Neural cell (in vitro differentiated cells): ENCODE measurements around the gene ONECUT3. TPM values are rescaled to one million over a fixed set of nuclear protein-coding genes. Genes with fewer than 3 reads are reported as not detected.

Experiments used
- H2AFZ ChIP-seq: fragments of 200-600, 300-800 bp; sonication (generic), shearing (Covaris generic); 2 replicates; pipeline ENCODE4 v1.6.0; 2014; ENCODE audit warnings: low read depth, mild to moderate bottlenecking, antibody characterized with exemption, low read length, moderate library complexity
- H3F3A ChIP-seq: fragments of 200-600 bp; shearing (Covaris generic); 2 replicates; pipeline ENCODE4 v1.6.1; 2016; ENCODE audit warnings: mild to moderate bottlenecking, moderate library complexity, mixed read lengths, antibody characterized with exemption, low read length; ENCODE audit not compliant: insufficient read depth, poor library complexity, severe bottlenecking
- H3K27ac ChIP-seq: fragments of 200-600, 300-800 bp; sonication (generic), shearing (Covaris generic); 2 replicates; pipeline ENCODE4 v1.5.1; 2014; ENCODE audit warnings: mild to moderate bottlenecking, low read length, moderate library complexity
- H3K27me3 ChIP-seq: fragments of 300-800, 200-600 bp; sonication (generic), shearing (Covaris generic); 2 replicates; pipeline ENCODE4 v1.6.0; 2014; ENCODE audit warnings: mild to moderate bottlenecking, low read depth, low read length, moderate library complexity; ENCODE audit not compliant: insufficient read depth
- H3K36me3 ChIP-seq: fragments of 300-800, 200-600 bp; sonication (generic), shearing (Covaris generic); 2 replicates; pipeline ENCODE4 v1.5.1; 2014; ENCODE audit warnings: mild to moderate bottlenecking, antibody characterized with exemption, low read length, moderate library complexity; ENCODE audit not compliant: insufficient read depth
- H3K4me2 ChIP-seq: fragments of 300-800, 200-600 bp; sonication (generic), shearing (Covaris generic); 2 replicates; pipeline ENCODE4 v1.6.0; 2014; ENCODE audit warnings: mild to moderate bottlenecking, low read length
- H3K4me3 ChIP-seq: fragments of 300-800, 200-600 bp; sonication (generic), shearing (Covaris generic); 2 replicates; pipeline ENCODE4 v1.5.1; 2014; ENCODE audit warnings: mild to moderate bottlenecking, low read length, moderate library complexity
- H3K79me2 ChIP-seq: fragments of 200-600 bp; shearing (Covaris generic); replicated peaks from 2 replicates; pipeline ENCODE4 v1.6.0; 2014; ENCODE audit warnings: mild to moderate bottlenecking, low read length, moderate library complexity; ENCODE audit not compliant: insufficient read depth
- H3K9ac ChIP-seq: fragments of 300-800, 200-600 bp; sonication (generic), shearing (Covaris generic); 2 replicates; pipeline ENCODE4 v1.6.1; 2016; ENCODE audit warnings: mild to moderate bottlenecking, low read length, mixed read lengths
- H3K9me2 ChIP-seq: fragments of 200-600 bp; shearing (Covaris generic); 2 replicates; pipeline ENCODE4 v1.6.1; 2016; ENCODE audit warnings: mild to moderate bottlenecking, low read length, mixed read lengths; ENCODE audit not compliant: insufficient read depth
- H3K9me3 ChIP-seq: fragments of 200-600, 300-800 bp; sonication (generic), shearing (Covaris generic); 2 replicates; pipeline ENCODE4 v1.6.1; 2016; ENCODE audit warnings: mild to moderate bottlenecking, mixed run types, low read length, moderate library complexity, mixed read lengths
- H4K20me1 ChIP-seq: fragments of 200-600 bp; shearing (Covaris generic); 2 replicates; pipeline ENCODE4 v1.6.1; 2016; ENCODE audit warnings: mild to moderate bottlenecking, mixed run types; ENCODE audit not compliant: insufficient read depth
- EP300 ChIP-seq: fragments of 450-650 bp; conservative IDR thresholded peaks from 2 replicates; pipeline ENCODE4 v1.6.1; 2014; ENCODE audit warnings: antibody characterized with exemption, mild to moderate bottlenecking, moderate library complexity; ENCODE audit not compliant: poor library complexity, severe bottlenecking
- EZH2 ChIP-seq: fragments of 200-600, 300-800 bp; shearing (Covaris generic), sonication (generic); IDR thresholded peaks from 2 replicates; pipeline ENCODE4 v1.6.1; 2014; ENCODE audit warnings: antibody characterized with exemption, low read length, borderline replicate concordance, mild to moderate bottlenecking; ENCODE audit not compliant: insufficient read depth, poor library complexity, severe bottlenecking
- MXI1 ChIP-seq: fragments of 450-650 bp; conservative IDR thresholded peaks from 2 replicates; pipeline ENCODE4 v1.6.1; 2014; ENCODE audit warnings: antibody characterized with exemption, mild to moderate bottlenecking; ENCODE audit not compliant: poor library complexity, severe bottlenecking
- POLR2AphosphoS5 ChIP-seq: IDR thresholded peaks from 2 replicates; pipeline ENCODE4 v1.6.1; 2012
- RAD21 ChIP-seq: fragments of 450-650 bp; conservative IDR thresholded peaks from 2 replicates; pipeline ENCODE4 v1.6.1; 2014; ENCODE audit warnings: antibody characterized with exemption, mild to moderate bottlenecking, moderate library complexity
- SMC3 ChIP-seq: fragments of 450-650 bp; conservative IDR thresholded peaks from 2 replicates; pipeline ENCODE4 v1.6.1; 2014; ENCODE audit warnings: antibody characterized with exemption, mild to moderate bottlenecking, moderate library complexity; ENCODE audit not compliant: poor library complexity
- TAF1 ChIP-seq: IDR thresholded peaks from 2 replicates; pipeline ENCODE4 v1.6.1; 2012; ENCODE audit warnings: low read depth
- polyA plus RNA-seq: library from polyadenylated mRNA; depleted of rRNA; stranded (reverse); fragments of >200 nt; gene quantifications from 2 replicates; pipeline ENCODE4 v1.2.3, GENCODE V29; 2014
- TF ChIP-seq, protein P1 (sequence below): IDR thresholded peaks from 2 replicates; pipeline ENCODE4 v1.6.1; 2012; ENCODE audit warnings: borderline replicate concordance
- TF ChIP-seq, protein P2 (sequence below): fragments of 450-650 bp; IDR thresholded peaks from 2 replicates; pipeline ENCODE4 v1.5.1; 2014; ENCODE audit warnings: antibody characterized with exemption, mild to moderate bottlenecking, moderate library complexity; ENCODE audit not compliant: poor library complexity, severe bottlenecking

The ONECUT3 gene
- polyA plus RNA-seq, 1 donor from 2014 or later: 0.45 TPM

DNA sequence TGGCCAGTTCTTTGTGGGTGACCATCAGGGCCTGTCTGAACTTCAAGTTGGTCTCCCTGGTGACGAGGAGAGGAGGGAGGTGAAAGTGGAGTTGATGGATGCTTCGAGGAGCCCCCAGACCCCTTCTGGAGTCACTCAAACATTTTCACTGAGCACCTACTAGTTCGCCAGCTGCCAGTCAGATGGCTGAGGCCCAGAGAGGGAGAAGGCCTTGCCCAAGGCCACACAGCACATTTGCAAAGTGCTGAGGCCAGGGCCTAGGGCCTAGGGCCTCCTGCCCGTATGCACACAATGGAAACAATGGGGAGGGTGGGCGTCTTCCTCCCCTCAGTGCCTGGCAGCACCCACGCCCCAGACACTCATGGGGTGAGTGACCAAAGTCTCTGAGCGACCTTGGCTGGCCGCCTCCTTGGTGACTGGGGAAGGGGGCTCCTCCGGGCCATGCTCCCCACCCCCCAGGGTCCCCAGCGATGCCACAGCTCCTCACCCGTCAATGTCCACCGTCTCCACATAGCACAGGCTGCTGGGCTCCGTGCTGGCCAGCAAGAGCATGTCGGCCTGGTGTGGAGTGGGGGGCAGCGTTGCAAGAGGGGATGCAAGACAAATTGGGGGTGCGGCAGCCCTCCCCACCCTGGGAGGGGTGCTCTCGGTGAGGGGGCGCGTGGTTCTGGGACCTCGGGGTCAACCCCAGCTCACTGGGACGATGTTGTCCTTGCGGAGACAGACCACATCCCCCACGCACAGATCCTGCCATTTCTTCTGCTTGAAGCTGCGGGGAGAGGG, 52.3 kb downstream of the ONECUT3 start:
- Histone ChIP-seq H2AFZ (no peak overlapping the region), H3K79me2 (no peaks in the 10 kb centered on the region), H3K4me2 (no peak overlapping the region), H3K36me3 (no peaks in the 10 kb centered on the region), H3K9me2 (no peaks in the 10 kb centered on the region), H3K4me3 (no peak overlapping the region), H3K27me3 (no peaks in the 10 kb centered on the region), H3F3A (no peaks in the 10 kb centered on the region), H3K27ac (no peak overlapping the region), H4K20me1 (no peaks in the 10 kb centered on the region), H3K9me3 (no peaks in the 10 kb centered on the region), H3K9ac (no peak overlapping the region)
- TF ChIP-seq RAD21 (no peak), SMC3 (no peak), TAF1 (no peak), MXI1 (no peak), EP300 (no peak), POLR2AphosphoS5 (no peak), EZH2 (no peak)
- TF ChIP-seq, protein P1, sequence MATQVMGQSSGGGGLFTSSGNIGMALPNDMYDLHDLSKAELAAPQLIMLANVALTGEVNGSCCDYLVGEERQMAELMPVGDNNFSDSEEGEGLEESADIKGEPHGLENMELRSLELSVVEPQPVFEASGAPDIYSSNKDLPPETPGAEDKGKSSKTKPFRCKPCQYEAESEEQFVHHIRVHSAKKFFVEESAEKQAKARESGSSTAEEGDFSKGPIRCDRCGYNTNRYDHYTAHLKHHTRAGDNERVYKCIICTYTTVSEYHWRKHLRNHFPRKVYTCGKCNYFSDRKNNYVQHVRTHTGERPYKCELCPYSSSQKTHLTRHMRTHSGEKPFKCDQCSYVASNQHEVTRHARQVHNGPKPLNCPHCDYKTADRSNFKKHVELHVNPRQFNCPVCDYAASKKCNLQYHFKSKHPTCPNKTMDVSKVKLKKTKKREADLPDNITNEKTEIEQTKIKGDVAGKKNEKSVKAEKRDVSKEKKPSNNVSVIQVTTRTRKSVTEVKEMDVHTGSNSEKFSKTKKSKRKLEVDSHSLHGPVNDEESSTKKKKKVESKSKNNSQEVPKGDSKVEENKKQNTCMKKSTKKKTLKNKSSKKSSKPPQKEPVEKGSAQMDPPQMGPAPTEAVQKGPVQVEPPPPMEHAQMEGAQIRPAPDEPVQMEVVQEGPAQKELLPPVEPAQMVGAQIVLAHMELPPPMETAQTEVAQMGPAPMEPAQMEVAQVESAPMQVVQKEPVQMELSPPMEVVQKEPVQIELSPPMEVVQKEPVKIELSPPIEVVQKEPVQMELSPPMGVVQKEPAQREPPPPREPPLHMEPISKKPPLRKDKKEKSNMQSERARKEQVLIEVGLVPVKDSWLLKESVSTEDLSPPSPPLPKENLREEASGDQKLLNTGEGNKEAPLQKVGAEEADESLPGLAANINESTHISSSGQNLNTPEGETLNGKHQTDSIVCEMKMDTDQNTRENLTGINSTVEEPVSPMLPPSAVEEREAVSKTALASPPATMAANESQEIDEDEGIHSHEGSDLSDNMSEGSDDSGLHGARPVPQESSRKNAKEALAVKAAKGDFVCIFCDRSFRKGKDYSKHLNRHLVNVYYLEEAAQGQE: no peak
- TF ChIP-seq, protein P2, sequence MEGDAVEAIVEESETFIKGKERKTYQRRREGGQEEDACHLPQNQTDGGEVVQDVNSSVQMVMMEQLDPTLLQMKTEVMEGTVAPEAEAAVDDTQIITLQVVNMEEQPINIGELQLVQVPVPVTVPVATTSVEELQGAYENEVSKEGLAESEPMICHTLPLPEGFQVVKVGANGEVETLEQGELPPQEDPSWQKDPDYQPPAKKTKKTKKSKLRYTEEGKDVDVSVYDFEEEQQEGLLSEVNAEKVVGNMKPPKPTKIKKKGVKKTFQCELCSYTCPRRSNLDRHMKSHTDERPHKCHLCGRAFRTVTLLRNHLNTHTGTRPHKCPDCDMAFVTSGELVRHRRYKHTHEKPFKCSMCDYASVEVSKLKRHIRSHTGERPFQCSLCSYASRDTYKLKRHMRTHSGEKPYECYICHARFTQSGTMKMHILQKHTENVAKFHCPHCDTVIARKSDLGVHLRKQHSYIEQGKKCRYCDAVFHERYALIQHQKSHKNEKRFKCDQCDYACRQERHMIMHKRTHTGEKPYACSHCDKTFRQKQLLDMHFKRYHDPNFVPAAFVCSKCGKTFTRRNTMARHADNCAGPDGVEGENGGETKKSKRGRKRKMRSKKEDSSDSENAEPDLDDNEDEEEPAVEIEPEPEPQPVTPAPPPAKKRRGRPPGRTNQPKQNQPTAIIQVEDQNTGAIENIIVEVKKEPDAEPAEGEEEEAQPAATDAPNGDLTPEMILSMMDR: no peak

DNA sequence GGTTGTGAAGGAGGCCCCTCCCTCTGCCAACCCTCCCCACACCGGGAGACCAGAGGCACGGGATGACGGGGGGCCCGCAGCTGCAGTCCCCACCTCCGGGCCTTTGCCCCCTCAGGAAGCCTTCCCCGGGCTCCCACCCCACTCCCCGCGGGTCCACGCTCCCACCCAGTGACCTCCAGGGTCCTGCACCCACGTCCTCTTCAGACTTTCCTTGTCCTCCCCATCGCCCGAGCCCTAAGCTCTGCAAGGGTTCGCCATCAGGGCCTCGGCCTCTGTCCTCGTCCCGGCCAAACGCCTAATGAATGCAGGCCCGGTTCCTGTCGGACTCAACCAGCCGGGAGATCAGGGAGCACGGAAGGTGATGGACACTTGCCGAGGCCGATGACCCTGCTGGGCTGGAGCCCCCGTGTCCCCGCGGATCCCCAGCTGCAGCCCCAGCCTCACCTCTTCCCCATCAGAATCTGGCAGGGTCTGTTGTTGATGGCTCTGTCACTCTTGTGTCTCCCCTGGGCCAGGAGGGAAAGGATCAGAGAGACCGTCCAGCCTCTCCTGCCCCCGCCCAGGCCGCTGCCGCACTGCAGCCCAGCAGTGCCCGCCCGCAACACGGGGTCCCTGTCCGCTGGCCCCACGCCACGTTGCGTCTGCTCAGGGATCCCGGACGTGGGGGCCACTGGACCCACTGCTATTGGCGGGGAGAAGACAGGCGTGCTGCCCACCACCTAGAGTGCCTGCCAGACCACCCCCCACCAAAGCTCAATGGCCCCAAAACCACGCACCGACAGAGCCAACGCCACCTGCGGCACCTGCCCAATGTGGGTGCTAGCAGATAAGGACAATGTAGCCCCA, 53.1 kb downstream of the ONECUT3 start:
- Histone ChIP-seq H3K9me3 (no peaks in the 10 kb centered on the region), H3K36me3 (no peaks in the 10 kb centered on the region), H3F3A (no peaks in the 10 kb centered on the region), H4K20me1 (no peaks in the 10 kb centered on the region), H2AFZ (no peak overlapping the region), H3K4me3 (no peak overlapping the region), H3K9me2 (no peaks in the 10 kb centered on the region), H3K4me2 (no peak overlapping the region), H3K27ac (no peak overlapping the region), H3K79me2 (no peaks in the 10 kb centered on the region), H3K9ac (no peak overlapping the region), H3K27me3 (no peaks in the 10 kb centered on the region)
- TF ChIP-seq POLR2AphosphoS5 (no peak), MXI1 (no peak), EZH2 (no peak), RAD21 (no peak), SMC3 (no peak), EP300 (no peak), TAF1 (no peak)
- TF ChIP-seq, protein P2: no peak
- TF ChIP-seq, protein P1: no peak
